SK-N-SH (cell line): Measurements from ENCODE around the gene TRMT44. TPM values are rescaled to one million over a fixed set of nuclear protein-coding genes. Genes with fewer than 3 reads are reported as not detected.
A peak's percentile ranks its signal among the peaks of the same experiment; 100 is the strongest.

ENCODE experiments used
- CTCF ChIA-PET: fragments of 300-600, 350-600 bp; formaldehyde crosslinking; extraction: SDS; loops from one replicate; lab custom pipeline; 2021; lab: Yijun Ruan, JAX
- POLR2A ChIA-PET: fragments of 350-600 bp; sonication (Branson Sonifier 250); formaldehyde crosslinking; extraction: SDS; loops from one replicate; lab custom pipeline; 2020; ENCODE audit warnings: antibody characterized with exemption, inconsistent platforms; lab: Yijun Ruan, JAX
- DNase-seq: peaks from one replicate; pipeline ENCODE4 v3.0.0; 2012
- H2AFZ ChIP-seq: fragments of 200-600 bp; sonication (generic); 2 replicates; pipeline ENCODE4 v1.8.1; 2016; ENCODE audit warnings: antibody characterized with exemption, mild to moderate bottlenecking, low read depth
- H3F3A ChIP-seq: fragments of 200-600 bp; sonication (generic); replicated peaks from 2 replicates; pipeline ENCODE3; 2016; ENCODE audit warnings: antibody characterized with exemption, mild to moderate bottlenecking; ENCODE audit not compliant: insufficient read depth
- H3K27ac ChIP-seq, 2 experiments: fragments of 200-500 bp in 1 of 2; fragments of 200-600 bp in 1 of 2; sonication (Bioruptor generic) in 1 of 2; sonication (generic), shearing (Covaris generic) in 1 of 2; 2 replicates each; pipeline versions ENCODE4 v1.5.1 to v1.6.1; 2014 to 2016; ENCODE audit warnings: low read depth in 2 of 2, inconsistent platforms in 1 of 2, low read length in 1 of 2, mild to moderate bottlenecking in 1 of 2, mixed read lengths in 1 of 2
- H3K27me3 ChIP-seq: fragments of 200-600 bp; sonication (generic), shearing (Covaris generic); 2 replicates; pipeline ENCODE4 v1.6.1; 2016; ENCODE audit warnings: mixed run types; ENCODE audit not compliant: insufficient read depth
- H3K36me3 ChIP-seq, 2 experiments: fragments of 200-500 bp in 1 of 2; fragments of 200-600 bp in 1 of 2; sonication (Bioruptor generic) in 1 of 2; sonication (generic) in 1 of 2; replicated peaks in 1 of 2; 2 replicates each; pipeline versions ENCODE3 to v1.5.1; 2014 to 2016; ENCODE audit warnings: low read length in 1 of 2, mild to moderate bottlenecking in 1 of 2; ENCODE audit not compliant: insufficient read depth in 2 of 2, control insufficient read depth in 1 of 2
- H3K4me1 ChIP-seq, 2 experiments: fragments of 200-500 bp in 1 of 2; fragments of 200-600 bp in 1 of 2; sonication (Bioruptor generic) in 1 of 2; sonication (generic), shearing (Covaris generic) in 1 of 2; 2 replicates each; pipeline versions ENCODE4 v1.5.1 to v1.6.1; 2014 to 2016; ENCODE audit warnings: low read depth in 1 of 2, low read length in 1 of 2, mixed run types in 1 of 2; ENCODE audit not compliant: insufficient read depth in 2 of 2, control insufficient read depth in 1 of 2
- H3K4me2 ChIP-seq: fragments of 200-600 bp; sonication (generic), shearing (Covaris generic); 2 replicates; pipeline ENCODE4 v1.6.1; 2017; ENCODE audit warnings: mixed run types
- H3K4me3 ChIP-seq, 2 experiments: fragments of 200-500 bp in 1 of 2; fragments of 200-600 bp in 1 of 2; sonication (Bioruptor generic) in 1 of 2; sonication (generic), shearing (Covaris generic) in 1 of 2; 2 replicates each; pipeline versions ENCODE4 v1.5.1 to v1.8.1; 2014 to 2016; ENCODE audit warnings: low read depth in 2 of 2, inconsistent platforms in 1 of 2, low read length in 1 of 2, mild to moderate bottlenecking in 1 of 2, mixed read lengths in 1 of 2, moderate library complexity in 1 of 2
- H3K79me2 ChIP-seq: fragments of 200-600 bp; sonication (generic); 2 replicates; pipeline ENCODE4 v1.8.1; 2017; ENCODE audit warnings: mild to moderate bottlenecking; ENCODE audit not compliant: insufficient read depth
- H3K9ac ChIP-seq: fragments of 200-600 bp; sonication (generic); 2 replicates; pipeline ENCODE4 v1.6.1; 2017; ENCODE audit warnings: mixed run types
- H3K9me2 ChIP-seq: fragments of 200-600 bp; sonication (generic); 2 replicates; pipeline ENCODE4 v1.6.1; 2017; ENCODE audit warnings: mixed run types
- H3K9me3 ChIP-seq: fragments of 200-600 bp; sonication (generic); 2 replicates; pipeline ENCODE4 v1.6.1; 2017; ENCODE audit warnings: mixed run types, mild to moderate bottlenecking, moderate library complexity
- H4K20me1 ChIP-seq: fragments of 200-600 bp; sonication (generic); 2 replicates; pipeline ENCODE4 v1.6.1; 2017; ENCODE audit warnings: mild to moderate bottlenecking, mixed run types; ENCODE audit not compliant: insufficient read depth
- CHD2 ChIP-seq: fragments of 150-350 bp; IDR thresholded peaks from 2 replicates; pipeline ENCODE4 v1.6.1; 2018; ENCODE audit warnings: low read length; ENCODE audit not compliant: partially characterized antibody
- RAD21 ChIP-seq: IDR thresholded peaks from 2 replicates; pipeline ENCODE4 v1.6.1; 2012; ENCODE audit warnings: mild to moderate bottlenecking, low read length
- SMC3 ChIP-seq: IDR thresholded peaks from 2 replicates; pipeline ENCODE4 v1.6.1; 2012; ENCODE audit warnings: low read depth, low read length, improper control_type of control experiment
- ZBTB33 ChIP-seq: IDR thresholded peaks from 2 replicates; pipeline ENCODE4 v1.4.0; 2012; ENCODE audit warnings: low read depth, borderline replicate concordance
- WGBS: methylation state at CpG from one replicate; pipeline ENCODE4 v1.1.6; 2017; ENCODE audit warnings: low lambda C conversion rate; 5-methylcytosine and 5-hydroxymethylcytosine counted together
- polyA plus RNA-seq, 3 experiments: library from polyadenylated mRNA; depleted of rRNA; stranded (reverse); fragments of >200 nt; gene quantifications; 2 replicates each; pipeline ENCODE4 v1.2.3, GENCODE V29; 2012
- TF ChIP-seq, protein P1 (sequence below): IDR thresholded peaks from 2 replicates; pipeline ENCODE4; 2012
- TF ChIP-seq, protein P2 (sequence below): fragments of 200-600 bp; sonication (generic); IDR thresholded peaks from 2 replicates; pipeline ENCODE4 v1.6.1; 2017; ENCODE audit warnings: antibody characterized with exemption, mild to moderate bottlenecking, moderate library complexity

Gene TRMT44
- polyA plus RNA-seq, 1 of the 3 experiments (the other 2 are of a cell fraction): 6.0 TPM

GRCh38 chr4:8410066-8410625 lies 30.4 kb upstream of the TRMT44 start (continued):
- TF ChIP-seq ZBTB33: no peak

- 72% methylated on average over 16 of the region's 26 CpGs for WGBS
- TF ChIP-seq RAD21 (peak; percentile 78), CHD2 (no peak), SMC3 (peak; percentile 45; the same call in 1 of the 2 replicates)
- TF ChIP-seq, protein P1, sequence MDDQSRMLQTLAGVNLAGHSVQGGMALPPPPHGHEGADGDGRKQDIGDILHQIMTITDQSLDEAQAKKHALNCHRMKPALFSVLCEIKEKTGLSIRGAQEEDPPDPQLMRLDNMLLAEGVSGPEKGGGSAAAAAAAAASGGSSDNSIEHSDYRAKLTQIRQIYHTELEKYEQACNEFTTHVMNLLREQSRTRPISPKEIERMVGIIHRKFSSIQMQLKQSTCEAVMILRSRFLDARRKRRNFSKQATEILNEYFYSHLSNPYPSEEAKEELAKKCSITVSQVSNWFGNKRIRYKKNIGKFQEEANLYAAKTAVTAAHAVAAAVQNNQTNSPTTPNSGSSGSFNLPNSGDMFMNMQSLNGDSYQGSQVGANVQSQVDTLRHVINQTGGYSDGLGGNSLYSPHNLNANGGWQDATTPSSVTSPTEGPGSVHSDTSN: peak; percentile 47; the same call in 1 of the 2 replicates
- TF ChIP-seq, protein P2, sequence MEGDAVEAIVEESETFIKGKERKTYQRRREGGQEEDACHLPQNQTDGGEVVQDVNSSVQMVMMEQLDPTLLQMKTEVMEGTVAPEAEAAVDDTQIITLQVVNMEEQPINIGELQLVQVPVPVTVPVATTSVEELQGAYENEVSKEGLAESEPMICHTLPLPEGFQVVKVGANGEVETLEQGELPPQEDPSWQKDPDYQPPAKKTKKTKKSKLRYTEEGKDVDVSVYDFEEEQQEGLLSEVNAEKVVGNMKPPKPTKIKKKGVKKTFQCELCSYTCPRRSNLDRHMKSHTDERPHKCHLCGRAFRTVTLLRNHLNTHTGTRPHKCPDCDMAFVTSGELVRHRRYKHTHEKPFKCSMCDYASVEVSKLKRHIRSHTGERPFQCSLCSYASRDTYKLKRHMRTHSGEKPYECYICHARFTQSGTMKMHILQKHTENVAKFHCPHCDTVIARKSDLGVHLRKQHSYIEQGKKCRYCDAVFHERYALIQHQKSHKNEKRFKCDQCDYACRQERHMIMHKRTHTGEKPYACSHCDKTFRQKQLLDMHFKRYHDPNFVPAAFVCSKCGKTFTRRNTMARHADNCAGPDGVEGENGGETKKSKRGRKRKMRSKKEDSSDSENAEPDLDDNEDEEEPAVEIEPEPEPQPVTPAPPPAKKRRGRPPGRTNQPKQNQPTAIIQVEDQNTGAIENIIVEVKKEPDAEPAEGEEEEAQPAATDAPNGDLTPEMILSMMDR: peak; percentile 47
- Histone ChIP-seq H3F3A (no peaks in the 10 kb centered on the region), H3K27ac (no peak overlapping the region; a peak in 1 of 4 replicates), H3K27me3 (no peaks in the 10 kb centered on the region), H3K79me2 (no peaks in the 10 kb centered on the region), H3K4me1 (peaks cover 0 to 4% of the 10 kb centered on the region in 2 experiments; a peak in 1 of 4 replicates), H3K9ac (no peak overlapping the region), H3K36me3 (peaks cover 15 to 47% of the 10 kb centered on the region in 2 experiments), H3K9me2 (no peaks in the 10 kb centered on the region), H3K4me3 (no peak overlapping the region; a peak in 1 of 4 replicates), H3K4me2 (no peak overlapping the region), H2AFZ (no peak overlapping the region), H3K9me3 (no peaks in the 10 kb centered on the region), H4K20me1 (no peaks in the 10 kb centered on the region)
- DNase-seq: peak; percentile 88
- CTCF ChIA-PET: interaction anchor here (0.6 to 5.1 kb wide), 23 partner anchors 8 to 424 kb away, joined by 3 to 66 read pairs (median 4); partner anchors contain the start of gene SH3TC1
- POLR2A ChIA-PET: interaction anchor here (0.9 kb wide), 1 partner anchor 16 kb away, joined by 3 read pairs; no protein-coding TSS in a partner anchor
Observed at GRCh38 chr4:8410641-8411271, 29.8 kb upstream of the TRMT44 start.
